Breast epithelium (tissue), 3 donors: ENCODE measurements around the gene RIPOR1.

Experiments
- POLR2A ChIP-seq: fragments of 450-650 bp; IDR thresholded peaks from one replicate; pipeline ENCODE4 v1.6.1; 2016; ENCODE audit warnings: antibody characterized with exemption, mild to moderate bottlenecking, moderate library complexity
- TF ChIP-seq, protein P1 (sequence below), 3 donors: fragments of 450-650 bp; IDR thresholded peaks; one replicate each; pipeline ENCODE4 v1.5.1; 2016 to 2017; ENCODE audit warnings: antibody characterized with exemption in 3 of 3, mild to moderate bottlenecking in 3 of 3, moderate library complexity in 3 of 3

DNA sequence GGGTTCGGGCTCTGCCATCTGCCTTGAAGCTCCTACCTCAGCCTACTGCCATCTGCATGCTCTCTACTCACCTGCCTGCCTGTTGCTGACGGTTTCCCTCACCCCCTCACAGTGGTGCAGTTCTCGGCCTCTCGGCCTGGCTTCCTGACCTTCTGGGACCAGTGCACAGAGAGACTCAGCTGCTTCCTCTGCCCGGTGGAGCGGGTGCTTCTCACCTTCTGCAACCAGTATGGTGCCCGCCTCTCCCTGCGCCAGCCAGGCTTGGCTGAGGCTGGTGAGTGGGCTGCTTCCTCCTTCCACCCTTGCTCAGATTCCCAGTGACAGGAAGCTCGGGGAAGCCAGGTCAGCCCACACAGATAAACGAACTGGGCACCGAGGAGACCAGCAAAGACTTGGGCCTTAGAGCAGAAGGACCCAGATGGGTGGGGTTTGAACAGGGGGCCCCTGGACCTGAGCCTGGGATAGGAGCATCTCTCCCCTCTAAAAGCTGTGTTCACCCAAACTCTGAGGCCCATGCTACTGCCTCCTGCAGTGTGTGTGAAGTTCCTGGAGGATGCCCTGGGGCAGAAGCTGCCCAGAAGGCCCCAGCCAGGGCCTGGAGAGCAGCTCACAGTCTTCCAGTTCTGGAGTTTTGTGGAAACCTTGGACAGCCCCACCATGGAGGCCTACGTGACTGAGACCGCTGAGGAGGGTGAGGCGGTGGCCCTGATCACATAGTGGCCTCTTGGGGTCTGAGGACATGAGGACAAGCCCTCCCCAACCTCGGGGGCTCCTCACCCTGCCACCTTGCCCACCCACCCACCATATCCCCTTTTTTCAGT is 16.4 kb downstream of the RIPOR1 start:
- TF ChIP-seq, protein P1, sequence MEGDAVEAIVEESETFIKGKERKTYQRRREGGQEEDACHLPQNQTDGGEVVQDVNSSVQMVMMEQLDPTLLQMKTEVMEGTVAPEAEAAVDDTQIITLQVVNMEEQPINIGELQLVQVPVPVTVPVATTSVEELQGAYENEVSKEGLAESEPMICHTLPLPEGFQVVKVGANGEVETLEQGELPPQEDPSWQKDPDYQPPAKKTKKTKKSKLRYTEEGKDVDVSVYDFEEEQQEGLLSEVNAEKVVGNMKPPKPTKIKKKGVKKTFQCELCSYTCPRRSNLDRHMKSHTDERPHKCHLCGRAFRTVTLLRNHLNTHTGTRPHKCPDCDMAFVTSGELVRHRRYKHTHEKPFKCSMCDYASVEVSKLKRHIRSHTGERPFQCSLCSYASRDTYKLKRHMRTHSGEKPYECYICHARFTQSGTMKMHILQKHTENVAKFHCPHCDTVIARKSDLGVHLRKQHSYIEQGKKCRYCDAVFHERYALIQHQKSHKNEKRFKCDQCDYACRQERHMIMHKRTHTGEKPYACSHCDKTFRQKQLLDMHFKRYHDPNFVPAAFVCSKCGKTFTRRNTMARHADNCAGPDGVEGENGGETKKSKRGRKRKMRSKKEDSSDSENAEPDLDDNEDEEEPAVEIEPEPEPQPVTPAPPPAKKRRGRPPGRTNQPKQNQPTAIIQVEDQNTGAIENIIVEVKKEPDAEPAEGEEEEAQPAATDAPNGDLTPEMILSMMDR (IDR thresholded peaks at IDR 0.05), result no peak
- TF ChIP-seq POLR2A, result no peak
